Thoracic aorta (tissue), 2 donors: ENCODE data around the gene VMP1. TPM values are rescaled to one million over a fixed set of nuclear protein-coding genes. Genes with fewer than 3 reads are reported as not detected.

Experiments
- ATAC-seq: fragments of 150-250 bp; one replicate; pipeline ENCODE4 v1.8.0; 2017; ENCODE audit warnings: low read depth; ENCODE audit not compliant: insufficient number of reproducible peaks, low FRiP score
- DNase-seq: peaks from one replicate; pipeline ENCODE4 v3.0.0-alpha.2; 2020; ENCODE audit warnings: low spot score
- H3K27ac ChIP-seq, 2 donors: fragments of 200-600 bp; sonication (generic); 1 replicate in 1 of 2; 2 replicates in 1 of 2; pipeline ENCODE4 v1.5.1; 2016; ENCODE audit warnings: mild to moderate bottlenecking in 2 of 2, moderate library complexity in 2 of 2
- H3K27me3 ChIP-seq: fragments of 200-600 bp; sonication (generic); replicated peaks from 2 replicates; pipeline ENCODE4 v1.6.0; 2016; ENCODE audit warnings: mild to moderate bottlenecking; ENCODE audit not compliant: insufficient read depth
- H3K36me3 ChIP-seq: fragments of 200-600 bp; sonication (generic); one replicate; pipeline ENCODE4 v1.5.1; 2016
- H3K4me1 ChIP-seq, 2 donors: fragments of 200-600 bp; sonication (generic); 1 replicate in 1 of 2; 2 replicates in 1 of 2; pipeline versions ENCODE4 v1.5.1 to v1.6.0; 2016; ENCODE audit warnings: low read depth in 2 of 2, mild to moderate bottlenecking in 1 of 2; ENCODE audit not compliant: control insufficient read depth in 1 of 2
- H3K4me3 ChIP-seq: fragments of 200-600 bp; sonication (generic); 2 replicates; pipeline ENCODE4 v1.5.1; 2016; ENCODE audit warnings: mild to moderate bottlenecking
- H3K9me3 ChIP-seq: fragments of 200-600 bp; sonication (generic); 2 replicates; pipeline ENCODE4 v1.5.1; 2016
- total RNA-seq, 2 donors: library from RNA; depleted of rRNA; stranded (reverse); fragments of >200 nt; gene quantifications; one replicate each; pipeline versions ENCODE4 v1.1.0 to v1.2.3, GENCODE V29; 2016
- TF ChIP-seq, protein P1 (sequence below): fragments of 200-600 bp; sonication (generic); IDR thresholded peaks from one replicate; pipeline ENCODE4 v1.5.1; 2019; ENCODE audit warnings: antibody characterized with exemption

VMP1 gene
- total RNA-seq, 2 donors from 2014 or later: 183 to 728 TPM

GRCh38 chr17:59878624-59879023, 171.2 kb downstream of the VMP1 start:
- no peak for ATAC-seq
- Histone ChIP-seq H3K9me3 (no peaks in the 10 kb centered on the region), H3K36me3 (peaks cover 34% of the 10 kb centered on the region), H3K4me1 (no peaks in the 10 kb centered on the region), H3K27ac (no peak overlapping the region), H3K27me3 (no peaks in the 10 kb centered on the region), H3K4me3 (no peak overlapping the region)
- no peak for DNase-seq
- TF ChIP-seq, protein P1, sequence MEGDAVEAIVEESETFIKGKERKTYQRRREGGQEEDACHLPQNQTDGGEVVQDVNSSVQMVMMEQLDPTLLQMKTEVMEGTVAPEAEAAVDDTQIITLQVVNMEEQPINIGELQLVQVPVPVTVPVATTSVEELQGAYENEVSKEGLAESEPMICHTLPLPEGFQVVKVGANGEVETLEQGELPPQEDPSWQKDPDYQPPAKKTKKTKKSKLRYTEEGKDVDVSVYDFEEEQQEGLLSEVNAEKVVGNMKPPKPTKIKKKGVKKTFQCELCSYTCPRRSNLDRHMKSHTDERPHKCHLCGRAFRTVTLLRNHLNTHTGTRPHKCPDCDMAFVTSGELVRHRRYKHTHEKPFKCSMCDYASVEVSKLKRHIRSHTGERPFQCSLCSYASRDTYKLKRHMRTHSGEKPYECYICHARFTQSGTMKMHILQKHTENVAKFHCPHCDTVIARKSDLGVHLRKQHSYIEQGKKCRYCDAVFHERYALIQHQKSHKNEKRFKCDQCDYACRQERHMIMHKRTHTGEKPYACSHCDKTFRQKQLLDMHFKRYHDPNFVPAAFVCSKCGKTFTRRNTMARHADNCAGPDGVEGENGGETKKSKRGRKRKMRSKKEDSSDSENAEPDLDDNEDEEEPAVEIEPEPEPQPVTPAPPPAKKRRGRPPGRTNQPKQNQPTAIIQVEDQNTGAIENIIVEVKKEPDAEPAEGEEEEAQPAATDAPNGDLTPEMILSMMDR: no peak

DNA sequence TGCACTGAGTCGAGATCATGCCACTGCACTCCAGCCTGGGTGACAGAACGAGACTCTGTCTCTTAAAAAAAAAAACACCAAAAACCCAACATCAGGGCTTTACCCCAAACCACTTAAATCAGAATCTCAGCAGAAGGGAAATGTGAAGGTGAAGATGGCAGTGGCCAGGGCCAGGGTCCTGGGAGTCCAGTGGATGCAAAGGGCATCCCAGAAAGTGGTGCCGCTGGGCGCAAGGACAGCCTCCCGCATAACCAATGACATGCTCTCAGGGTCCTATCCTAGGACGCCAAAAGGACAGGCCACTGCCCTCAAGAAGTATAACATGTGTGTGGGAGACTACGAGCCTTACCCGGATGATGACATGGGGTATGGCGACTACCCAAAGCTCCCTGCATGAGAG, 177.4 kb downstream of the VMP1 start:
- H3K36me3 ChIP-seq: peaks cover 44% of the 10 kb centered on the region

GRCh38 chr17:59888145-59888750, 180.8 kb downstream of the VMP1 start:
- Histone ChIP-seq H3K27ac (no peak overlapping the region), H3K27me3 (no peaks in the 10 kb centered on the region), H3K4me1 (peaks cover 15 to 16% of the 10 kb centered on the region in 2 donors), H3K9me3 (no peaks in the 10 kb centered on the region), H3K4me3 (no peak overlapping the region), H3K36me3 (peaks cover 32% of the 10 kb centered on the region)
- TF ChIP-seq, protein P1: no peak
- no peak for DNase-seq
- no peak for ATAC-seq

More for the DNA sequence above, 177.4 kb downstream of the VMP1 start:
- no peak for DNase-seq
- Histone ChIP-seq H3K9me3 (no peaks in the 10 kb centered on the region), H3K27ac (no peak overlapping the region), H3K4me3 (no peak overlapping the region), H3K4me1 (no peaks in the 10 kb centered on the region), H3K27me3 (no peaks in the 10 kb centered on the region)
- no peak for ATAC-seq
- TF ChIP-seq, protein P1: no peak

- H3K4me1 ChIP-seq: peaks cover 23 to 30% of the 10 kb centered on the region in 2 donors
- H3K27ac ChIP-seq: no peak overlapping the region
- DNase-seq (no peak), ATAC-seq (no peak)
- H3K27me3 ChIP-seq: no peaks in the 10 kb centered on the region
- no peak overlapping the region for H3K4me3 ChIP-seq
- no peaks in the 10 kb centered on the region for H3K9me3 ChIP-seq
- TF ChIP-seq, protein P1: no peak
- peaks cover 8% of the 10 kb centered on the region for H3K36me3 ChIP-seq
Measured at GRCh38 chr17:59890720-59891119, 183.3 kb downstream of the VMP1 start.

Other genes starting within 250 kb of the VMP1 start
- gene DHX40, start 142.0 kb upstream of the VMP1 start, total RNA-seq: 10 to 100 TPM; 31.3 to 33.4 TPM
- 100 to 1,000 TPM; 273 to 285 TPM for gene CLTC, start 87.8 kb upstream of the VMP1 start, total RNA-seq
- 10 to 100 TPM in 1 of 2 donors, 1 to 10 TPM in 1; 8.9 to 30.0 TPM for gene PTRH2, start 224 bp upstream of the VMP1 start, total RNA-seq
- 10 to 100 TPM; 11.0 to 28.0 TPM for gene TUBD1, start 185.3 kb downstream of the VMP1 start, total RNA-seq
- 10 to 100 TPM; 31.0 to 62.6 TPM for gene RPS6KB1, start 185.5 kb downstream of the VMP1 start, total RNA-seq